ENCODE measurements around the gene CMTM5. TPM values are rescaled to one million over a fixed set of nuclear protein-coding genes. Genes with fewer than 3 reads are reported as not detected.

Gene CMTM5
- total RNA-seq, 3 donors from 2014 or later (not counting 1 experiment from before 2014, with no cell fraction given), result 2.9 to 4.5 TPM; not detected in 1

- WGBS (ENCODE audit: insufficient coverage), result 74% methylated on average over 5 of the region's 5 CpGs
- no peaks in the 10 kb centered on the region for H3K9me3 ChIP-seq (ENCODE audit: control insufficient read depth, insufficient read depth, low read length)
- Mint-ChIP-seq H3K27me3 (ENCODE audit: low read depth in 2 of 2) (peaks cover 8% of the 10 kb centered on the region in 2 donors), H3K36me3 (no peaks in the 10 kb centered on the region), H3K4me3 (no peak overlapping the region), H3K4me1 (no peaks in the 10 kb centered on the region), H3K27ac (no peak overlapping the region), H3K9me3 (no peaks in the 10 kb centered on the region)
- H3K4me1 ChIP-seq (ENCODE audit: control insufficient read depth, insufficient read depth, low read length), result no peaks in the 10 kb centered on the region
- TF ChIP-seq, protein P1, sequence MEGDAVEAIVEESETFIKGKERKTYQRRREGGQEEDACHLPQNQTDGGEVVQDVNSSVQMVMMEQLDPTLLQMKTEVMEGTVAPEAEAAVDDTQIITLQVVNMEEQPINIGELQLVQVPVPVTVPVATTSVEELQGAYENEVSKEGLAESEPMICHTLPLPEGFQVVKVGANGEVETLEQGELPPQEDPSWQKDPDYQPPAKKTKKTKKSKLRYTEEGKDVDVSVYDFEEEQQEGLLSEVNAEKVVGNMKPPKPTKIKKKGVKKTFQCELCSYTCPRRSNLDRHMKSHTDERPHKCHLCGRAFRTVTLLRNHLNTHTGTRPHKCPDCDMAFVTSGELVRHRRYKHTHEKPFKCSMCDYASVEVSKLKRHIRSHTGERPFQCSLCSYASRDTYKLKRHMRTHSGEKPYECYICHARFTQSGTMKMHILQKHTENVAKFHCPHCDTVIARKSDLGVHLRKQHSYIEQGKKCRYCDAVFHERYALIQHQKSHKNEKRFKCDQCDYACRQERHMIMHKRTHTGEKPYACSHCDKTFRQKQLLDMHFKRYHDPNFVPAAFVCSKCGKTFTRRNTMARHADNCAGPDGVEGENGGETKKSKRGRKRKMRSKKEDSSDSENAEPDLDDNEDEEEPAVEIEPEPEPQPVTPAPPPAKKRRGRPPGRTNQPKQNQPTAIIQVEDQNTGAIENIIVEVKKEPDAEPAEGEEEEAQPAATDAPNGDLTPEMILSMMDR (IDR thresholded peaks at IDR 0.05), result no peak
- intact Hi-C loops (cut with micrococcal nuclease), result no loop called here
- no peak overlapping the region for H3K27ac ChIP-seq (ENCODE audit: low read length)
- H3K36me3 ChIP-seq (ENCODE audit: control insufficient read depth, insufficient read depth, low read length), result no peaks in the 10 kb centered on the region
- no peak overlapping the region for H3K4me3 ChIP-seq (ENCODE audit: low read length)
- H3K27me3 ChIP-seq (ENCODE audit: control insufficient read depth, insufficient read depth, low read length), result no peaks in the 10 kb centered on the region
- ATAC-seq, result no peak
- no peak for DNase-seq
These were observed 31.4 kb downstream of the CMTM5 start for GRCh38 chr14:23408307-23408630.

- no peaks in the 10 kb centered on the region for H3K4me1 ChIP-seq (ENCODE audit: control insufficient read depth, insufficient read depth, low read length)
- TF ChIP-seq, protein P1 (IDR thresholded peaks at IDR 0.05), result no peak
- DNase-seq (no peak), ATAC-seq (no peak)
- H3K4me3 ChIP-seq (ENCODE audit: low read length), result no peak overlapping the region
- H3K9me3 ChIP-seq (ENCODE audit: control insufficient read depth, insufficient read depth, low read length), result no peaks in the 10 kb centered on the region
- H3K27me3 ChIP-seq (ENCODE audit: control insufficient read depth, insufficient read depth, low read length), result no peaks in the 10 kb centered on the region
- no peak overlapping the region for H3K4me3 Mint-ChIP-seq
- no peaks in the 10 kb centered on the region for H3K36me3 ChIP-seq (ENCODE audit: control insufficient read depth, insufficient read depth, low read length)
- H3K27ac Mint-ChIP-seq, result no peak overlapping the region
- H3K36me3 Mint-ChIP-seq, result no peaks in the 10 kb centered on the region
- H3K9me3 Mint-ChIP-seq, result no peaks in the 10 kb centered on the region
- H3K4me1 Mint-ChIP-seq, result no peaks in the 10 kb centered on the region
- WGBS (ENCODE audit: insufficient coverage), result 68% methylated on average over 2 of the region's 2 CpGs
- no peak overlapping the region for H3K27ac ChIP-seq (ENCODE audit: low read length)
- intact Hi-C loops (cut with micrococcal nuclease), result no loop called here
- H3K27me3 Mint-ChIP-seq (ENCODE audit: low read depth in 2 of 2), result peaks cover 8% of the 10 kb centered on the region in 2 donors
These were observed 32.6 kb downstream of the CMTM5 start for GRCh38 chr14:23409475-23409874.

- no peak overlapping the region for H3K27ac ChIP-seq (ENCODE audit: low read length)
- no peaks in the 10 kb centered on the region for H3K36me3 ChIP-seq (ENCODE audit: control insufficient read depth, insufficient read depth, low read length)
- no peaks in the 10 kb centered on the region for H3K4me1 ChIP-seq (ENCODE audit: control insufficient read depth, insufficient read depth, low read length)
- no peaks in the 10 kb centered on the region for H3K27me3 ChIP-seq (ENCODE audit: control insufficient read depth, insufficient read depth, low read length)
- 82% methylated on average over 13 of the region's 14 CpGs for WGBS (ENCODE audit: insufficient coverage)
- Mint-ChIP-seq H3K4me3 (no peak overlapping the region), H3K27ac (no peak overlapping the region), H3K27me3 (ENCODE audit: low read depth in 2 of 2) (peaks cover 8% of the 10 kb centered on the region in 2 donors), H3K9me3 (no peaks in the 10 kb centered on the region), H3K36me3 (no peaks in the 10 kb centered on the region), H3K4me1 (no peaks in the 10 kb centered on the region)
- ATAC-seq, result no peak
- no peak overlapping the region for H3K4me3 ChIP-seq (ENCODE audit: low read length)
- intact Hi-C loops (cut with micrococcal nuclease), result no loop called here
- no peaks in the 10 kb centered on the region for H3K9me3 ChIP-seq (ENCODE audit: control insufficient read depth, insufficient read depth, low read length)
- TF ChIP-seq, protein P1 (IDR thresholded peaks at IDR 0.05), result no peak
- DNase-seq, result no peak
These were observed 33.3 kb downstream of the CMTM5 start for GRCh38 chr14:23409966-23410635.
